Measurements from ENCODE around the gene TTC22. TPM values are rescaled to one million over a fixed set of nuclear protein-coding genes. Genes with fewer than 3 reads are reported as not detected.

Gene TTC22
- total RNA-seq, 1 donor from 2014 or later, result 0.14 TPM

DNA sequence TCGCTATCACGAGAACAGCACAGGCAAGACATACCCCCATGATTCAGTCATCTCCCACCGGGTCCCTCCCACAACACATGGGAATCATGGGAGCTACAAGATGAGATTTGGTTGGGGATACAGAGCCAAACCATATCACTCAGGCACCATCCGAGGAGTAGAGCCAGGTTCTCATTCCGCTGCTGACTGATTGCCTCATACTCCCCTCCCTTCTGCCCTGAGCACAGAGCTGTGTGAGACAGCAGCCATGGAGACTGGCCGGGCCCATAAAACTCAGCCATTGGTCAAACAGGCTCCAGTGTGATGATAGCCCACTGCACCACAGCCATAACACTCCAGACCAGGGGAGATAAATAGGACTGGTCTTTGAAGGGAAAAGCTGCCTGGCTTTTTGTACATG, 62.9 kb downstream of the TTC22 start:
- H3K27ac ChIP-seq (replicated peaks), result no peak overlapping the region
- H3K27me3 ChIP-seq (ENCODE audit: low read depth), result no peaks in the 10 kb centered on the region
- H3K36me3 ChIP-seq, result peaks cover 95% of the 10 kb centered on the region
- H3K9me3 ChIP-seq (replicated peaks), result no peaks in the 10 kb centered on the region
- no peaks in the 10 kb centered on the region for H3K4me1 ChIP-seq
- H3K4me3 ChIP-seq, result no peak overlapping the region
- TF ChIP-seq, protein P1, sequence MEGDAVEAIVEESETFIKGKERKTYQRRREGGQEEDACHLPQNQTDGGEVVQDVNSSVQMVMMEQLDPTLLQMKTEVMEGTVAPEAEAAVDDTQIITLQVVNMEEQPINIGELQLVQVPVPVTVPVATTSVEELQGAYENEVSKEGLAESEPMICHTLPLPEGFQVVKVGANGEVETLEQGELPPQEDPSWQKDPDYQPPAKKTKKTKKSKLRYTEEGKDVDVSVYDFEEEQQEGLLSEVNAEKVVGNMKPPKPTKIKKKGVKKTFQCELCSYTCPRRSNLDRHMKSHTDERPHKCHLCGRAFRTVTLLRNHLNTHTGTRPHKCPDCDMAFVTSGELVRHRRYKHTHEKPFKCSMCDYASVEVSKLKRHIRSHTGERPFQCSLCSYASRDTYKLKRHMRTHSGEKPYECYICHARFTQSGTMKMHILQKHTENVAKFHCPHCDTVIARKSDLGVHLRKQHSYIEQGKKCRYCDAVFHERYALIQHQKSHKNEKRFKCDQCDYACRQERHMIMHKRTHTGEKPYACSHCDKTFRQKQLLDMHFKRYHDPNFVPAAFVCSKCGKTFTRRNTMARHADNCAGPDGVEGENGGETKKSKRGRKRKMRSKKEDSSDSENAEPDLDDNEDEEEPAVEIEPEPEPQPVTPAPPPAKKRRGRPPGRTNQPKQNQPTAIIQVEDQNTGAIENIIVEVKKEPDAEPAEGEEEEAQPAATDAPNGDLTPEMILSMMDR (IDR thresholded peaks at IDR 0.05; ENCODE audit: borderline replicate concordance), result no peak
- intact Hi-C loops (cut with micrococcal nuclease), result no loop called here
- DNase-seq, result no peak

DNA sequence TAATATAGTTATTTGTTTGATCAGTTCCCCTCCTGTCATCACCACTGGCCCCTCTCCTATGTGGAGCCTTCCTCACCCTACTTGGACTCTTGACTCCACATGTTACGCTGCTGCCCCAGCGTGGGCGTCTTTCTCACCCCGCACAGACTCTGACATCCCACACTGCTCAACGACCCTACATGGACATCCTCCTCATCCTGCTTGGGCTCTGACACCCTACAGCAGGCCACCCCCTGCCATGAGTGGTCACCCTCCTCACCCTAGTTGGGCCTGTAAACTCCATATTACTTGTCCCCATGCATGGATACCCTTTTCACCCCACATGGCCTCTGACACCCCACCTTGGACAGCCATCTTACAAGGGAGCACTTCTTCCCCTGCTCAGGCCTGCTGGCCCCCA, 64.4 kb downstream of the TTC22 start:
- intact Hi-C loops (cut with micrococcal nuclease), result no loop called here
- DNase-seq, result no peak
- Histone ChIP-seq H3K9me3 (replicated peaks) (no peaks in the 10 kb centered on the region), H3K27ac (replicated peaks) (no peak overlapping the region), H3K27me3 (ENCODE audit: low read depth) (no peaks in the 10 kb centered on the region), H3K4me3 (no peak overlapping the region), H3K36me3 (peaks cover 95% of the 10 kb centered on the region), H3K4me1 (no peaks in the 10 kb centered on the region)
- TF ChIP-seq, protein P1 (IDR thresholded peaks at IDR 0.05; ENCODE audit: borderline replicate concordance), result no peak

Other genes starting within 250 kb of the TTC22 start
- gene FAM151A, start 177.8 kb downstream of the TTC22 start, total RNA-seq, result 0.80 TPM
- gene MROH7, start 159.5 kb downstream of the TTC22 start, total RNA-seq, result 6.8 TPM
- gene TTC4, start 85.5 kb downstream of the TTC22 start, total RNA-seq, result 16.1 TPM
- 5.1 TPM for gene PARS2, start 36.8 kb downstream of the TTC22 start, total RNA-seq
- gene DHCR24, start 85.9 kb upstream of the TTC22 start, total RNA-seq, result 12.8 TPM
- not detected for gene TMEM61, start 179.3 kb upstream of the TTC22 start, total RNA-seq
- gene BSND, start 197.6 kb upstream of the TTC22 start, total RNA-seq, result not detected
- gene PCSK9, start 238.2 kb upstream of the TTC22 start, total RNA-seq, result not detected

Measured in left ventricle myocardium inferior (tissue), 1 donor.